C1 segment of cervical spinal cord (tissue), 14 donors: ENCODE results near the gene CPSF4L.

Experiments used
- DNase-seq, 14 donors: peaks; one replicate each; lab custom pipeline; 2025; lab: John Stamatoyannopoulos, UW

The CPSF4L gene

GRCh38 chr17:73290399-73291259 is 28.9 kb upstream of the CPSF4L start:
- no peak for DNase-seq

GRCh38 chr17:73289549-73290254 is 28.0 kb upstream of the CPSF4L start:
- DNase-seq = no peak

GRCh38 chr17:73288534-73289302 is 27.0 kb upstream of the CPSF4L start:
- peak in 1 of 14 donors; percentile 46 for DNase-seq

- no peak for DNase-seq
Measured at GRCh38 chr17:73286863-73287296, 25.2 kb upstream of the CPSF4L start.

GRCh38 chr17:73285916-73286862 is 24.5 kb upstream of the CPSF4L start:
- DNase-seq = peak in 2 of 14 donors; percentile 11 to 58

GRCh38 chr17:73285603-73285908 is 23.9 kb upstream of the CPSF4L start:
- DNase-seq = no peak

GRCh38 chr17:73284906-73285602 is 23.4 kb upstream of the CPSF4L start:
- no peak for DNase-seq

- DNase-seq = no peak
Measured at GRCh38 chr17:73284354-73284753, 22.7 kb upstream of the CPSF4L start.

- DNase-seq = peak in 6 of 14 donors; percentile 13 to 61 (median 52)
Measured at GRCh38 chr17:73283841-73284282, 22.2 kb upstream of the CPSF4L start.

- no peak for DNase-seq
Measured at GRCh38 chr17:73283250-73283649, 21.6 kb upstream of the CPSF4L start.

GRCh38 chr17:73282629-73283028 is 20.9 kb upstream of the CPSF4L start:
- DNase-seq = no peak

GRCh38 chr17:73281928-73282327 is 20.2 kb upstream of the CPSF4L start:
- DNase-seq = no peak

GRCh38 chr17:73280191-73280590 is 18.5 kb upstream of the CPSF4L start:
- DNase-seq = peak in 1 of 14 donors; percentile 80

- DNase-seq = peak in 1 of 14 donors; percentile 45
Measured at GRCh38 chr17:73279704-73280103, 18.0 kb upstream of the CPSF4L start.

- peak in 2 of 14 donors; percentile 34 to 99 for DNase-seq
Measured at GRCh38 chr17:73278465-73279453, 17.1 kb upstream of the CPSF4L start.

GRCh38 chr17:73278049-73278464 is 16.4 kb upstream of the CPSF4L start:
- DNase-seq = no peak

- DNase-seq = no peak
Measured at GRCh38 chr17:73274490-73274889, 12.8 kb upstream of the CPSF4L start.

- peak in 1 of 14 donors; percentile 17 for DNase-seq
Measured at GRCh38 chr17:73272906-73273218, 11.2 kb upstream of the CPSF4L start.

- DNase-seq = no peak
Measured at GRCh38 chr17:73271072-73271471, 9.4 kb upstream of the CPSF4L start.
